ENCODE results near the gene GNAI2.

Gene GNAI2

DNA sequence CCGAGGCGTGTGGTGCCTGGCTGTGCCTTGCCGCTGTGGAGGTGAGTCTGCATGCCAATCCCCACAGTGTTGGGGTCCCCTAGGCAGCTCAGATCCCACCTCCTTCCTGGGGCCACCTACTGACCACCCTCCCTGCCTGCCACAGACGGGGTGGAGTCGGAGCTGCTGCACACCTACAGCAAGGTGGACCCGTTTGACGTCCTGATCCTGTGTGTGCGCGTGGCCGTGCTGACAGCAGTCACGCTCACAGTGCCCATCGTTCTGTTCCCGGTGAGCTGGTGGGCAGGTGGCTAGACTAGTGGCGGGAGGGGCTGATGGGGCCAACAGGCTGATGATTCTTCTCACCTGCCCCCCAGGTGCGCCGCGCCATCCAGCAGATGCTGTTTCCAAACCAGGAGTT lies 17.6 kb upstream of the GNAI2 start:
- Histone ChIP-seq H3K36me3 (no peaks in the 10 kb centered on the region), H3K9me3 (no peaks in the 10 kb centered on the region), H3K27me3 (peaks cover 0 to 10% of the 10 kb centered on the region in 2 donors), H3K4me3 (no peak overlapping the region), H3K27ac (no peak overlapping the region), H3K4me1 (no peaks in the 10 kb centered on the region)
- TF ChIP-seq, protein P1, sequence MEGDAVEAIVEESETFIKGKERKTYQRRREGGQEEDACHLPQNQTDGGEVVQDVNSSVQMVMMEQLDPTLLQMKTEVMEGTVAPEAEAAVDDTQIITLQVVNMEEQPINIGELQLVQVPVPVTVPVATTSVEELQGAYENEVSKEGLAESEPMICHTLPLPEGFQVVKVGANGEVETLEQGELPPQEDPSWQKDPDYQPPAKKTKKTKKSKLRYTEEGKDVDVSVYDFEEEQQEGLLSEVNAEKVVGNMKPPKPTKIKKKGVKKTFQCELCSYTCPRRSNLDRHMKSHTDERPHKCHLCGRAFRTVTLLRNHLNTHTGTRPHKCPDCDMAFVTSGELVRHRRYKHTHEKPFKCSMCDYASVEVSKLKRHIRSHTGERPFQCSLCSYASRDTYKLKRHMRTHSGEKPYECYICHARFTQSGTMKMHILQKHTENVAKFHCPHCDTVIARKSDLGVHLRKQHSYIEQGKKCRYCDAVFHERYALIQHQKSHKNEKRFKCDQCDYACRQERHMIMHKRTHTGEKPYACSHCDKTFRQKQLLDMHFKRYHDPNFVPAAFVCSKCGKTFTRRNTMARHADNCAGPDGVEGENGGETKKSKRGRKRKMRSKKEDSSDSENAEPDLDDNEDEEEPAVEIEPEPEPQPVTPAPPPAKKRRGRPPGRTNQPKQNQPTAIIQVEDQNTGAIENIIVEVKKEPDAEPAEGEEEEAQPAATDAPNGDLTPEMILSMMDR (IDR thresholded peaks at IDR 0.05), result no peak
- no peak for DNase-seq
- intact Hi-C loops (cut with DNase I; ENCODE audit: low total_unique reads), result no loop called here

DNA sequence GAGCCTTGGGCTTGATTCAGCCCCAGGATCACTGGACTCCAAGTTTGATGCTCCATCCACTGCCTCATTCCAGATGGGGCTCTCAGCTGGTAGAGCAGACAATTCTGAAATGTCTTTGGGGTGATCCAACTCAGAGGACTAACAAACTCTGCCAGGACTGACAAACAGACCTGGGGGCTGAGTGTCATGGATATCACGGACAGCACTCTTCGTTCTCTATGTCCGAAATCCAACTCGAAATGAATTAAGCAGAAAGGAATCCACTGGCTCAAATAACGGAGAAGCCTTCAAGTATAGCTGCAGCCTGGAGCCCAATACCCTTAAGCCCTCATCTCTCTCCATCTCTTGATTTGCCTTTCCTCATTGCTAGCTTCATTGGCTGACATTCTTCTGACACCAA lies 16.7 kb upstream of the GNAI2 start:
- H3K27ac ChIP-seq, result no peak overlapping the region
- intact Hi-C loops (cut with DNase I; ENCODE audit: low total_unique reads), result no loop called here
- TF ChIP-seq, protein P1 (IDR thresholded peaks at IDR 0.05), result no peak
- no peak overlapping the region for H3K4me3 ChIP-seq
- H3K36me3 ChIP-seq, result no peaks in the 10 kb centered on the region
- H3K4me1 ChIP-seq, result no peaks in the 10 kb centered on the region
- DNase-seq, result no peak
- peaks cover 0 to 10% of the 10 kb centered on the region in 2 donors for H3K27me3 ChIP-seq
- no peaks in the 10 kb centered on the region for H3K9me3 ChIP-seq

DNA sequence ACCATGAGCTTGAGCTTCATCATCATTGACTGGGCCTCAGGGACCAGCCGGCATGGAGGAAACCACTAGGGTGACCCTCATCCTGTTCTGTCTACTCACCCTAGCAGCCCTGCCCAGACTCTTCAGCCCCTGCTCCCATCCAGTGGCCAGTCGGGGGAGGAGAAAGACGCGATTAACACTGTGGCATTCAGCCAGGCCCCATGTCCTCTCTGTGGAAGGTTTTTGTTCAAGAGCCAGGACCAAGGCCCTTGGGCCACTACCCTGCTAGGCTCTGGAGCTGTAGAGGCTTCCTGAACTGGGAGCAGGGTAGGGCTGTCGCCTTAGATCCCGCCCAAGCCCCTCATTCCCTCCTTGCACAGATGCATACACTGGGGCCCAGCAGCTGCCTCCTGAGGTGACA lies 15.9 kb upstream of the GNAI2 start:
- Histone ChIP-seq H3K9me3 (no peaks in the 10 kb centered on the region), H3K36me3 (no peaks in the 10 kb centered on the region), H3K27me3 (peaks cover 0 to 7% of the 10 kb centered on the region in 2 donors), H3K27ac (no peak overlapping the region), H3K4me3 (no peak overlapping the region), H3K4me1 (no peaks in the 10 kb centered on the region)
- DNase-seq, result no peak
- TF ChIP-seq, protein P1 (IDR thresholded peaks at IDR 0.05), result no peak
- intact Hi-C loops (cut with DNase I; ENCODE audit: low total_unique reads), result no loop called here

GRCh38 chr3:50221051-50221410 lies 15.0 kb upstream of the GNAI2 start:
- TF ChIP-seq, protein P1 (IDR thresholded peaks at IDR 0.05), result no peak
- Histone ChIP-seq H3K27ac (no peak overlapping the region), H3K27me3 (peaks cover 0 to 6% of the 10 kb centered on the region in 2 donors), H3K4me1 (peaks cover 0 to 5% (median 2%) of the 10 kb centered on the region in 4 donors), H3K9me3 (no peaks in the 10 kb centered on the region), H3K36me3 (no peaks in the 10 kb centered on the region), H3K4me3 (no peak overlapping the region)
- intact Hi-C loops (cut with DNase I; ENCODE audit: low total_unique reads), result no loop called here
- DNase-seq, result no peak

DNA sequence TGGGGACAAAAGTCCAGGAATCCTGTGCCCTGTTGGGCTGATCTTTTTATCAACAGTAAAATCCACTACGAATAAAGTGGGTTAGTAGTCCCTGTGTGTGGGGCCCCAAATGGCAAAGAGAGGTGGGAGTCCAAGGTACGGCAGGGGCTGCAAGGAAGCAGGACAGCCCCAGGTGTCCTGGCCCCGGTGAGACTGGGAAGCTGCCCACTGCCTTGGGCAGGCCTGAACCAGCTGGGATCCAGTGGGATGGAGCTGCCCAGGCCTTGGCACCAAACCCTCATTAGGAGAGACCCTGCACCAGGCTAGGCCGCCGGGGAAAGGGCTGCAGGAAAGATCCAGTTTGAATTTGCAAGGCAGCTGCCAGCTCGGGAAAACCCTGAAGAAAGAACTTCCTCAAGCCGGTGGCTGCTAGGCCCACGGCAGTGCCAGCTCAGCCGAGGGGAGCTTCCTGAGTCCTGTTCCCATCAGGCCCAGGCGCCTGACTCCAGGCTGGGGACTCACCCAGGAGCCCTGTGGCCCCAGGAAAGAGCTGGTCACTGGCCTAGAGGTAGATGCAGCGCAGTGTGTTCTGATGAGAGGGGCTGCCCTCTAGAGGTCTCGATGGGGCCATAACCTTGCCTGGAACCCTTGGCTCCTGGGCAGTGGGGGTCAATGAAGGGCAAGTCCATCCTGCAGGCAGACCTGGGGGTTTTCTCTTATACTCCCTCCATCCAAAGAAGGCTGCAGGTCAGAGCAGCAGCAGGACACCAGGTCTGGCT lies 14.4 kb upstream of the GNAI2 start:
- no peak overlapping the region for H3K4me3 ChIP-seq
- H3K27ac ChIP-seq, result no peak overlapping the region
- no peaks in the 10 kb centered on the region for H3K36me3 ChIP-seq
- intact Hi-C loops (cut with DNase I; ENCODE audit: low total_unique reads), result no loop called here
- no peaks in the 10 kb centered on the region for H3K9me3 ChIP-seq
- TF ChIP-seq, protein P1 (IDR thresholded peaks at IDR 0.05), result no peak
- H3K27me3 ChIP-seq, result peaks cover 0 to 6% of the 10 kb centered on the region in 2 donors
- no peak for DNase-seq
- peaks cover 0 to 10% (median 5%) of the 10 kb centered on the region in 4 donors for H3K4me1 ChIP-seq
